Loucy (cell line): Measurements from ENCODE around the gene FUS.

ENCODE experiments used
- H2AFZ ChIP-seq: fragments of 200-600 bp; sonication (generic); 2 replicates; pipeline ENCODE4 v1.6.0; 2016; ENCODE audit warnings: antibody characterized with exemption, mild to moderate bottlenecking, low read length, moderate library complexity
- H3F3A ChIP-seq: fragments of 200-600 bp; 2 replicates; pipeline ENCODE4 v1.6.0; 2016; ENCODE audit warnings: antibody characterized with exemption, low read depth, mild to moderate bottlenecking
- H3K27me3 ChIP-seq: fragments of 200-600 bp; sonication (generic); 2 replicates; pipeline ENCODE4 v1.6.1; 2014; ENCODE audit warnings: low read length, mild to moderate bottlenecking; ENCODE audit not compliant: insufficient read depth, poor library complexity, severe bottlenecking
- H3K36me3 ChIP-seq: fragments of 200-600 bp; sonication (generic); 2 replicates; pipeline ENCODE4 v1.6.1; 2016; ENCODE audit warnings: low read length; ENCODE audit not compliant: insufficient read depth
- H3K4me1 ChIP-seq: fragments of 200-600 bp; sonication (generic); 2 replicates; pipeline ENCODE4 v1.5.1; 2014; ENCODE audit warnings: low read length, mild to moderate bottlenecking; ENCODE audit not compliant: insufficient read depth, poor library complexity, severe bottlenecking
- H3K4me2 ChIP-seq: fragments of 200-600 bp; sonication (generic); 2 replicates; pipeline ENCODE4 v1.6.0; 2014; ENCODE audit warnings: antibody characterized with exemption, low read length, low read depth, mild to moderate bottlenecking; ENCODE audit not compliant: poor library complexity, severe bottlenecking
- H3K4me3 ChIP-seq: fragments of 200-600 bp; sonication (generic); 2 replicates; pipeline ENCODE4 v1.5.1; 2014; ENCODE audit warnings: low read length, mild to moderate bottlenecking, mixed read lengths; ENCODE audit not compliant: poor library complexity, severe bottlenecking
- H3K79me2 ChIP-seq: fragments of 200-600 bp; sonication (generic); 2 replicates; pipeline ENCODE4 v1.6.1; 2014; ENCODE audit warnings: low read length; ENCODE audit not compliant: insufficient read depth
- H3K9ac ChIP-seq: fragments of 200-600 bp; sonication (generic); 2 replicates; pipeline ENCODE4 v1.6.0; 2014; ENCODE audit warnings: mild to moderate bottlenecking, low read depth, low read length, moderate library complexity; ENCODE audit not compliant: poor library complexity, severe bottlenecking
- H3K9me2 ChIP-seq: fragments of 200-600 bp; sonication (generic); replicated peaks from 2 replicates; pipeline ENCODE4 v1.6.1; 2016; ENCODE audit warnings: low read depth, low read length, mixed read lengths
- H3K9me3 ChIP-seq: fragments of 200-600 bp; sonication (generic); 2 replicates; pipeline ENCODE4 v1.6.1; 2014; ENCODE audit warnings: mild to moderate bottlenecking, antibody characterized with exemption, low read length, low read depth; ENCODE audit not compliant: insufficient read depth
- H4K20me1 ChIP-seq: fragments of 200-600 bp; sonication (generic); 2 replicates; pipeline ENCODE4 v1.6.0; 2014; ENCODE audit warnings: antibody characterized with exemption, low read length, mild to moderate bottlenecking; ENCODE audit not compliant: insufficient read depth, poor library complexity, severe bottlenecking
- CTCF ChIP-seq: fragments of 200-600 bp; sonication (generic); conservative IDR thresholded peaks from 2 replicates; pipeline ENCODE4 v1.5.1; 2014; ENCODE audit warnings: mild to moderate bottlenecking, antibody characterized with exemption, low read length
- EZH2phosphoT487 ChIP-seq: fragments of 200-600 bp; IDR thresholded peaks from 2 replicates; pipeline ENCODE4 v1.6.1; 2018; ENCODE audit warnings: antibody characterized with exemption, mild to moderate bottlenecking, moderate library complexity, borderline replicate concordance

Gene FUS

DNA sequence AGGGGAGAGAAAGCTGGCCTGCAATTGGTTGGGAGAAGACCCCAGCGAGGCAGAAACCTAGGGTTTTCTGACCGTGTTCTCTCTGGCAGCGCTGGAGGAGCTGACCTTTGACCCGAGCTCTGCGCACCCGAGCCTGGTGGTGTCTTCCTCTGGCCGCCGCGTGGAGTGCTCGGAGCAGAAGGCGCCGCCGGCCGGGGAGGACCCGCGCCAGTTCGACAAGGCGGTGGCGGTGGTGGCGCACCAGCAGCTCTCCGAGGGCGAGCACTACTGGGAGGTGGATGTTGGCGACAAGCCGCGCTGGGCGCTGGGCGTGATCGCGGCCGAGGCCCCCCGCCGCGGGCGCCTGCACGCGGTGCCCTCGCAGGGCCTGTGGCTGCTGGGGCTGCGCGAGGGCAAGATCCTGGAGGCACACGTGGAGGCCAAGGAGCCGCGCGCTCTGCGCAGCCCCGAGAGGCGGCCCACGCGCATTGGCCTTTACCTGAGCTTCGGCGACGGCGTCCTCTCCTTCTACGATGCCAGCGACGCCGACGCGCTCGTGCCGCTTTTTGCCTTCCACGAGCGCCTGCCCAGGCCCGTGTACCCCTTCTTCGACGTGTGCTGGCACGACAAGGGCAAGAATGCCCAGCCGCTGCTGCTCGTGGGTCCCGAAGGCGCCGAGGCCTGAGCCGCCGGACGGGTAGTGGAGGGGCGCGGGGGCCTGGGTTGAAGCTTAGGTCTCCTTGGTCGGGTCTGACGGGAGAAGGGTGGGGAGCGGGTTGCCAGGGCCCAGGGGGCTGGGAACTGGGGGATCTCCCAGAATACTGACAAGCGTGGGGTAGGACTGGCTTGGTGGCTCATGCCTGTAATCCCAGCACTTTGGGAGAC, 44.4 kb downstream of the FUS start:
- Histone ChIP-seq H3K4me3 (no peak overlapping the region), H4K20me1 (no peaks in the 10 kb centered on the region), H3K4me2 (no peak overlapping the region), H2AFZ (no peak overlapping the region), H3K36me3 (no peaks in the 10 kb centered on the region), H3K4me1 (no peaks in the 10 kb centered on the region), H3K27me3 (no peaks in the 10 kb centered on the region), H3K79me2 (no peaks in the 10 kb centered on the region), H3K9ac (no peak overlapping the region), H3K9me2 (no peaks in the 10 kb centered on the region), H3F3A (no peaks in the 10 kb centered on the region), H3K9me3 (no peaks in the 10 kb centered on the region)
- TF ChIP-seq EZH2phosphoT487 (no peak), CTCF (no peak)

GRCh38 chr16:31225193-31225592, 45.3 kb downstream of the FUS start:
- TF ChIP-seq CTCF (no peak), EZH2phosphoT487 (no peak)
- Histone ChIP-seq H3K9me2 (no peaks in the 10 kb centered on the region), H3K9me3 (no peaks in the 10 kb centered on the region)

DNA sequence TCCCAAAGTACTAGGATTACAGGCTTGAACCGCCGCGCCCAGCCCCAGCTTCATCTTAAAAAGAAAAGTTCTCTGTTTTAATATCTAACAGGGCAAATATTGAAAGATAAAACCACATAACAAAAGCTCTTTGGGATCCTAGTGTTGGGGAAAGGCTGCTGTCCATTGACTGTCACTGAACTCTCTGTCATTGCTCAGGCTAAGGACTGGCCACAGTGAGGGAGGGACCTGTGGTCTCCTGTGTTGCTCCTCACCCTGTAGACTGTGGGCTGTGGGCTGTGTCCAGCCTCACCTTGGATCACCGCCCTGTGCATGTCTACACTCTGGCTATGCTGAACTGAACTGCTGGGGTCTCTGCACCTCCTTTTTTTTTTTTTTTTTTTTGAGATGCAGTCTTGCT, 48.3 kb downstream of the FUS start:
- no peaks in the 10 kb centered on the region for H3F3A ChIP-seq
- H3K4me3 ChIP-seq = no peak overlapping the region
- H3K27me3 ChIP-seq = no peaks in the 10 kb centered on the region
- H3K4me2 ChIP-seq = no peak overlapping the region
- TF ChIP-seq EZH2phosphoT487 = no peak
- no peak for TF ChIP-seq CTCF
- H3K36me3 ChIP-seq = no peaks in the 10 kb centered on the region
- H3K9me3 ChIP-seq = no peaks in the 10 kb centered on the region
- H4K20me1 ChIP-seq = no peaks in the 10 kb centered on the region
- no peaks in the 10 kb centered on the region for H3K4me1 ChIP-seq
- H3K79me2 ChIP-seq = no peaks in the 10 kb centered on the region
- H3K9me2 ChIP-seq = no peaks in the 10 kb centered on the region
- no peak overlapping the region for H3K9ac ChIP-seq
- H2AFZ ChIP-seq = no peak overlapping the region

More at GRCh38 chr16:31225193-31225592, 45.3 kb downstream of the FUS start:
- Histone ChIP-seq H3K4me3 (no peak overlapping the region), H3K79me2 (no peaks in the 10 kb centered on the region), H3K36me3 (no peaks in the 10 kb centered on the region), H3K4me1 (no peaks in the 10 kb centered on the region), H2AFZ (no peak overlapping the region), H3F3A (no peaks in the 10 kb centered on the region), H3K27me3 (no peaks in the 10 kb centered on the region), H4K20me1 (no peaks in the 10 kb centered on the region), H3K4me2 (no peak overlapping the region), H3K9ac (no peak overlapping the region)
